Measurements from ENCODE around the gene CTBP2. TPM values are rescaled to one million over a fixed set of nuclear protein-coding genes. Genes with fewer than 3 reads are reported as not detected.

CTBP2 gene
- total RNA-seq, 1 experiment from 2014 or later: 212 TPM

DNA sequence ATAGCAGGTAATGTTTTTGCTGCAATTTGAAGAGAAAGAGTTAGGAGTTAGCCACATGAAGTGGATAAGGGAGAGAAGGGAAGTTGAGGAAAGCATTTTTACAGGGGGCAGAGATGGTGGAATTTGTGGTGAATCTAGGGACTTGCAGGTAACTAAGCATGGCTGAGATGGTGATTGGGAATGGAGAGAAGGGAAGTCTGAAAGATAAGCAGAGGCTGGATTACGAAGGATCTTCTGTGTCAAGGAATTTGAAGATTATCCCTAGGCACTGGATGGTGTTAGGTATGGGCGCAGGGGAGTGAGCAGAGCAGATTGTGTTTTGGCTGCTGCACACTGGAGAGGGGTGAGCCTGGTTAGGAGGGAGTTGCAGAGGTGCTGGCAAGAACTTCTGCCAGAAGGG lies 193.1 kb downstream of the CTBP2 start:
- Histone ChIP-seq H3K4me2 (ENCODE audit: insufficient read depth, insufficient read length, low read length) (no peak overlapping the region), H2AK5ac (ENCODE audit: insufficient read length, low read length) (no peak overlapping the region), H2AFZ (ENCODE audit: low read length) (no peak overlapping the region), H2BK20ac (ENCODE audit: low read depth, low read length, poor library complexity, severe bottlenecking) (no peak overlapping the region), H2BK5ac (ENCODE audit: insufficient read length, low read length) (no peak overlapping the region), H4K20me1 (ENCODE audit: control insufficient read depth, insufficient read depth, insufficient read length) (no peaks in the 10 kb centered on the region), H4K5ac (ENCODE audit: insufficient read length, low read depth, low read length) (no peak overlapping the region), H3K4me1 (ENCODE audit: insufficient read depth, low read length) (no peaks in the 10 kb centered on the region), H2BK12ac (ENCODE audit: insufficient read length, low read depth, low read length) (no peak overlapping the region), H3K23me2 (ENCODE audit: insufficient read length, low read depth, low read length, poor library complexity, severe bottlenecking) (no peaks in the 10 kb centered on the region), H4K8ac (replicated peaks; ENCODE audit: insufficient read length, low read depth, low read length) (no peak overlapping the region), H3K4ac (ENCODE audit: low read depth, low read length) (no peak overlapping the region), H3K18ac (ENCODE audit: insufficient read length, low read depth, low read length) (no peak overlapping the region), H3T11ph (ENCODE audit: low read length) (no peak overlapping the region), H2BK15ac (ENCODE audit: low read depth, low read length) (no peak overlapping the region), H3K27ac (ENCODE audit: insufficient read length, low read depth, low read length) (no peak overlapping the region), H2BK120ac (ENCODE audit: low read depth, low read length, poor library complexity, severe bottlenecking) (no peak overlapping the region), H3K23ac (ENCODE audit: insufficient read length, low read depth, low read length) (no peak overlapping the region), H3K9me3 (ENCODE audit: control insufficient read depth, low read depth, low read length) (no peaks in the 10 kb centered on the region), H3K9ac (ENCODE audit: extremely low read depth, insufficient read length, low read length) (no peak overlapping the region), H3K56ac (ENCODE audit: insufficient read length, low read depth, low read length) (no peak overlapping the region), H3K79me2 (ENCODE audit: insufficient read depth, low read length) (peaks cover 1% of the 10 kb centered on the region; the same call in 1 of the 2 replicates), H4K91ac (ENCODE audit: insufficient read length, low read depth, low read length) (no peak overlapping the region), H3K27me3 (ENCODE audit: insufficient read depth, low read length) (no peaks in the 10 kb centered on the region), H3K79me1 (ENCODE audit: insufficient read depth, low read depth, low read length, poor library complexity, severe bottlenecking) (peaks cover 4% of the 10 kb centered on the region), H3K14ac (ENCODE audit: insufficient read depth, low read length) (no peak overlapping the region)
- peak overlapping the region in 2 of 3 experiments; percentile 0 to 2; a peak in 3 of 7 replicates for H3K27ac Mint-ChIP-seq
- DNase-seq: no peak
- H3K36me3 Mint-ChIP-seq (ENCODE audit: insufficient read depth in 1 of 3, low read depth in 3 of 3): peaks cover 4 to 21% (median 21%) of the 10 kb centered on the region in 3 experiments; a peak in 6 of 7 replicates
- no peak for TF ChIP-seq CTCF (conservative IDR thresholded peaks at IDR 0.05)
- no peak overlapping the region for H3K4me3 Mint-ChIP-seq
- no peaks in the 10 kb centered on the region for H3K27me3 Mint-ChIP-seq (ENCODE audit: low read depth)
- H3K9me3 Mint-ChIP-seq: no peaks in the 10 kb centered on the region
- WGBS (ENCODE audit: extremely low coverage, insufficient read length, low lambda C conversion rate): no CpG with 5 or more reads among the region's 2 CpGs
- H3K4me1 Mint-ChIP-seq: no peaks in the 10 kb centered on the region
